GM12878 (cell line): ENCODE data around the gene BANP. TPM values are rescaled to one million over a fixed set of nuclear protein-coding genes. Genes with fewer than 3 reads are reported as not detected.

Source experiments
- ATAC-seq: fragments of 200-7000 bp; cut with Tn5 transposase; 3 replicates; pipeline ENCODE4 v1.9.1; 2020; ENCODE audit warnings: mild to moderate bottlenecking, moderate library complexity
- BruUV-seq: library from RNA; stranded (reverse); fragments of 400-500 nt; replicated peaks from 2 replicates; lab custom pipeline; 2021; lab: Mats Ljungman, UMichigan
- CTCF ChIA-PET: fragments of 300-600 bp; sonication (Branson Sonifier 250); formaldehyde crosslinking; extraction: SDS; loops from one replicate; lab custom pipeline; 2021; ENCODE audit warnings: inconsistent platforms; lab: Yijun Ruan, JAX
- POLR2A ChIA-PET: fragments of 350-600 bp; formaldehyde crosslinking; extraction: SDS; loops from one replicate; lab custom pipeline; 2021; ENCODE audit warnings: inconsistent platforms; lab: Charles Lee
- RAD21 ChIA-PET: fragments of 300-600 bp; sonication (Branson Sonifier 250); formaldehyde crosslinking; loops from one replicate; lab custom pipeline; 2023; ENCODE audit warnings: antibody characterized with exemption; ENCODE audit not compliant: unreplicated experiment; lab: Charles Lee
- SMC1A ChIA-PET: fragments of 300-600 bp; sonication (Branson Sonifier 250); formaldehyde crosslinking; loops from one replicate; lab custom pipeline; 2023; ENCODE audit not compliant: unreplicated experiment, uncharacterized antibody; lab: Charles Lee
- DNase-seq: peaks from one replicate; pipeline ENCODE4 v3.0.0-alpha.2; 2011; ENCODE audit warnings: low read depth, low spot score
- FAIRE-seq: peaks from 3 replicates; lab custom pipeline; 2011; peaks lifted over from hg19 to GRCh38; lab: Jason Lieb, UNC
- H2AFZ ChIP-seq: 2 replicates; pipeline ENCODE4 v1.6.0; 2011; ENCODE audit warnings: low read depth, low read length, control low read depth; ENCODE audit not compliant: control insufficient read depth
- H3K27ac ChIP-seq: 2 replicates; pipeline ENCODE4 v1.5.1; 2011; ENCODE audit warnings: control low read depth; ENCODE audit not compliant: control insufficient read depth, insufficient read depth
- H3K27me3 ChIP-seq, 2 experiments: replicated peaks in 1 of 2; 2 replicates each; pipeline versions ENCODE4 v1.6.0 to v1.6.1; 2011; ENCODE audit warnings: low read length in 1 of 2; ENCODE audit not compliant: control insufficient read depth in 2 of 2, insufficient read depth in 2 of 2
- H3K36me3 ChIP-seq, 2 experiments: 2 replicates each; pipeline ENCODE4 v1.5.1; 2011; ENCODE audit warnings: low read length in 1 of 2; ENCODE audit not compliant: control insufficient read depth in 2 of 2, insufficient read depth in 2 of 2
- H3K4me1 ChIP-seq: 2 replicates; pipeline ENCODE4 v1.6.1; 2011; ENCODE audit warnings: mild to moderate bottlenecking, low read length, moderate library complexity, mixed read lengths; ENCODE audit not compliant: control insufficient read depth, insufficient read depth
- H3K4me2 ChIP-seq: 2 replicates; pipeline ENCODE4 v1.6.0; 2011; ENCODE audit warnings: control low read depth; ENCODE audit not compliant: control insufficient read depth, insufficient read depth
- H3K4me3 ChIP-seq: fragments of 200-600 bp; sonication (generic); 2 replicates; pipeline ENCODE4 v1.5.1; 2016
- H3K79me2 ChIP-seq: 2 replicates; pipeline ENCODE4 v1.6.0; 2011; ENCODE audit warnings: low read length; ENCODE audit not compliant: control insufficient read depth, insufficient read depth
- H3K9ac ChIP-seq: 2 replicates; pipeline ENCODE4 v1.8.0; 2011; ENCODE audit warnings: low read length, control low read depth, mixed read lengths; ENCODE audit not compliant: control insufficient read depth, insufficient read depth
- H3K9me3 ChIP-seq: replicated peaks from 3 replicates; pipeline ENCODE4 v1.5.1; 2011; ENCODE audit warnings: mild to moderate bottlenecking, low read length; ENCODE audit not compliant: control insufficient read depth, insufficient read depth
- H4K20me1 ChIP-seq: 2 replicates; pipeline ENCODE4 v1.6.0; 2011; ENCODE audit not compliant: control insufficient read depth, insufficient read depth
- BACH1 ChIP-seq: fragments of 450-650 bp; IDR thresholded peaks from 2 replicates; pipeline ENCODE4 v1.6.1; 2017; ENCODE audit warnings: mild to moderate bottlenecking, borderline replicate concordance
- CHD4 ChIP-seq: fragments of 200-600 bp; sonication (generic); IDR thresholded peaks from 2 replicates; pipeline ENCODE4 v1.6.1; 2016; ENCODE audit warnings: mild to moderate bottlenecking
- CREB1 ChIP-seq: IDR thresholded peaks from 2 replicates; pipeline ENCODE4 v1.6.1; 2012; ENCODE audit warnings: low read depth, mild to moderate bottlenecking, inconsistent platforms
- MEF2A ChIP-seq: IDR thresholded peaks from 2 replicates; pipeline ENCODE4 v1.6.1; 2011; ENCODE audit warnings: low read depth, mild to moderate bottlenecking, low read length, moderate library complexity; ENCODE audit not compliant: insufficient read depth
- NRF1 ChIP-seq: conservative IDR thresholded peaks from 2 replicates; pipeline ENCODE4 v1.6.1; 2011; ENCODE audit warnings: mild to moderate bottlenecking, low read depth, low read length, improper control_type of control experiment
- POLR2A ChIP-seq: IDR thresholded peaks from 2 replicates; pipeline ENCODE4 v1.6.1; 2011; ENCODE audit warnings: low read depth, mild to moderate bottlenecking, low read length
- RCOR1 ChIP-seq: conservative IDR thresholded peaks from 2 replicates; pipeline ENCODE4 v1.6.1; 2012; ENCODE audit warnings: low read depth, low read length, improper control_type of control experiment
- SIN3A ChIP-seq: IDR thresholded peaks from 2 replicates; pipeline ENCODE4 v1.6.1; 2012; ENCODE audit warnings: low read depth, low read length, improper control_type of control experiment
- SRF ChIP-seq, 2 experiments: IDR thresholded peaks; 2 replicates each; pipeline ENCODE4 v1.6.1; 2011; ENCODE audit warnings: low read depth in 2 of 2, low read length in 2 of 2, mild to moderate bottlenecking in 1 of 2, moderate library complexity in 1 of 2
- ZNF274 ChIP-seq: IDR thresholded peaks from one replicate; pipeline ENCODE4 v1.8.0; 2011; ENCODE audit not compliant: insufficient read length, insufficient read depth
- ZZZ3 ChIP-seq: IDR thresholded peaks from 2 replicates; pipeline ENCODE4 v1.6.1; 2011; ENCODE audit warnings: low read depth; ENCODE audit not compliant: control insufficient read depth, insufficient read length
- WGBS: methylation state at CpG from one replicate; pipeline ENCODE4 v1.1.6; 2016; ENCODE audit warnings: low lambda C conversion rate; ENCODE audit not compliant: insufficient replicate concordance, insufficient coverage; ENCODE audit errors: missing lambda C conversion rate; 5-methylcytosine and 5-hydroxymethylcytosine counted together
- in situ Hi-C: fragments of 300-500 bp; cut with MboI; formaldehyde crosslinking; loops from 9 replicates; pipeline ENCODE4 v1.14.3; 2018; ENCODE audit warnings: mixed read lengths
- intact Hi-C: fragments of 100-400 bp; cut with micrococcal nuclease; formaldehyde crosslinking; loops from one replicate; pipeline ENCODE4 v1.14.2; 2022; ENCODE audit not compliant: unreplicated experiment
- polyA plus RNA-seq, 11 experiments: library from polyadenylated mRNA; depleted of rRNA in 4 of 11; unstranded in 6 of 11; stranded (reverse) in 5 of 11; fragments of >200 nt; fragmentation: Nextera tagmentation in 4 of 11; fragmentation: Illumina TruSeq in 1 of 11; extraction: Ambion mirVana in 4 of 11; extraction: Trizol in 1 of 11; gene quantifications; 1 replicate in 1 of 11; 2 replicates in 10 of 11; pipeline versions ENCODE4 v1.2.1 to v1.2.3, GENCODE V29; 2011 to 2016; ENCODE audit warnings: inconsistent platforms in 2 of 11, missing spikeins in 2 of 11, low read depth in 1 of 11
- total RNA-seq, 4 experiments: library from RNA; depleted of rRNA in 3 of 4; stranded (reverse); fragments of >200 nt in 3 of 4; fragmentation: Illumina TruSeq in 1 of 4; extraction: Trizol in 1 of 4; gene quantifications; 2 replicates each; pipeline versions ENCODE4 v1.2.1 to v1.2.3, GENCODE V29; 2013 to 2021
- TF ChIP-seq, protein P1 (sequence below): IDR thresholded peaks from 2 replicates; pipeline ENCODE4 v1.6.1; 2011; ENCODE audit warnings: borderline replicate concordance, low read depth, mild to moderate bottlenecking, moderate library complexity, low read length; ENCODE audit not compliant: insufficient read depth, poor library complexity, severe bottlenecking
- TF ChIP-seq, protein P2 (sequence below): fragments of 450-650 bp; conservative IDR thresholded peaks from 2 replicates; pipeline ENCODE4 v1.6.1; 2017; ENCODE audit warnings: mild to moderate bottlenecking, moderate library complexity

BANP gene
- total and polyA plus RNA-seq, 10 of the 15 experiments (the other 5 are each of a cell fraction or from before 2014, with no cell fraction given) = 3.9 to 21.9 (median 12.2) TPM

- peaks cover 4% of the 10 kb centered on the region for H3K79me2 ChIP-seq
- no peak overlapping the region for H2AFZ ChIP-seq
- in situ Hi-C loops = no loop called here
- H3K9ac ChIP-seq = no peak overlapping the region
- FAIRE-seq (no peak), ATAC-seq (no peak), DNase-seq (no peak)
- ChIA-PET POLR2A (no interaction called here), CTCF (no interaction called here), RAD21 (no interaction called here), SMC1A (no interaction called here)
- TF ChIP-seq, protein P1, sequence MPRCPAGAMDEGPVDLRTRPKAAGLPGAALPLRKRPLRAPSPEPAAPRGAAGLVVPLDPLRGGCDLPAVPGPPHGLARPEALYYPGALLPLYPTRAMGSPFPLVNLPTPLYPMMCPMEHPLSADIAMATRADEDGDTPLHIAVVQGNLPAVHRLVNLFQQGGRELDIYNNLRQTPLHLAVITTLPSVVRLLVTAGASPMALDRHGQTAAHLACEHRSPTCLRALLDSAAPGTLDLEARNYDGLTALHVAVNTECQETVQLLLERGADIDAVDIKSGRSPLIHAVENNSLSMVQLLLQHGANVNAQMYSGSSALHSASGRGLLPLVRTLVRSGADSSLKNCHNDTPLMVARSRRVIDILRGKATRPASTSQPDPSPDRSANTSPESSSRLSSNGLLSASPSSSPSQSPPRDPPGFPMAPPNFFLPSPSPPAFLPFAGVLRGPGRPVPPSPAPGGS = no peak
- TF ChIP-seq SIN3A (no peak), CHD4 (no peak), MEF2A (no peak), RCOR1 (no peak), POLR2A (no peak), ZZZ3 (no peak), BACH1 (no peak), SRF (IDR thresholded peaks at IDR 0.05; ENCODE audit: low read depth in 2 of 2, low read length in 2 of 2) (no peak), NRF1 (no peak), ZNF274 (no peak), CREB1 (no peak)
- TF ChIP-seq, protein P2, sequence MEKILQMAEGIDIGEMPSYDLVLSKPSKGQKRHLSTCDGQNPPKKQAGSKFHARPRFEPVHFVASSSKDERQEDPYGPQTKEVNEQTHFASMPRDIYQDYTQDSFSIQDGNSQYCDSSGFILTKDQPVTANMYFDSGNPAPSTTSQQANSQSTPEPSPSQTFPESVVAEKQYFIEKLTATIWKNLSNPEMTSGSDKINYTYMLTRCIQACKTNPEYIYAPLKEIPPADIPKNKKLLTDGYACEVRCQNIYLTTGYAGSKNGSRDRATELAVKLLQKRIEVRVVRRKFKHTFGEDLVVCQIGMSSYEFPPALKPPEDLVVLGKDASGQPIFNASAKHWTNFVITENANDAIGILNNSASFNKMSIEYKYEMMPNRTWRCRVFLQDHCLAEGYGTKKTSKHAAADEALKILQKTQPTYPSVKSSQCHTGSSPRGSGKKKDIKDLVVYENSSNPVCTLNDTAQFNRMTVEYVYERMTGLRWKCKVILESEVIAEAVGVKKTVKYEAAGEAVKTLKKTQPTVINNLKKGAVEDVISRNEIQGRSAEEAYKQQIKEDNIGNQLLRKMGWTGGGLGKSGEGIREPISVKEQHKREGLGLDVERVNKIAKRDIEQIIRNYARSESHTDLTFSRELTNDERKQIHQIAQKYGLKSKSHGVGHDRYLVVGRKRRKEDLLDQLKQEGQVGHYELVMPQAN = no peak
- peaks cover 4% of the 10 kb centered on the region; the same call in 2 of the 3 replicates for H3K9me3 ChIP-seq
- no peak overlapping the region for H3K4me3 ChIP-seq
- H3K36me3 ChIP-seq = peaks cover 0 to 2% of the 10 kb centered on the region in 2 experiments; a peak in 3 of 4 replicates
- 92% methylated on average over 3 of the region's 3 CpGs for WGBS
- H3K27ac ChIP-seq = no peak overlapping the region
- intact Hi-C loops = no loop called here
- H3K27me3 ChIP-seq = no peaks in the 10 kb centered on the region
- no peaks in the 10 kb centered on the region; the same call in 1 of the 2 replicates for H3K4me1 ChIP-seq
- BruUV-seq = no TSS peak
- H4K20me1 ChIP-seq = no peaks in the 10 kb centered on the region
- H3K4me2 ChIP-seq = no peak overlapping the region
Measured at GRCh38 chr16:87976665-87977064, 25.4 kb downstream of the BANP start.
